Liver (tissue), 9 donors: ENCODE results near the gene CDH1. TPM values are rescaled to one million over a fixed set of nuclear protein-coding genes. Genes with fewer than 3 reads are reported as not detected.

Experiments
- DNase-seq: peaks from one replicate; pipeline ENCODE4 v3.0.0-alpha.2; 2017; ENCODE audit warnings: low spot score
- H3K27ac ChIP-seq, 2 donors: one replicate each; pipeline ENCODE4 v1.7.0; 2013; ENCODE audit warnings: inconsistent platforms in 2 of 2, low read length in 2 of 2, control low read depth in 1 of 2, low read depth in 1 of 2, mild to moderate bottlenecking in 1 of 2
- H3K27me3 ChIP-seq, 4 donors: one replicate each; pipeline versions ENCODE4 v1.6.1 to v1.7.0; 2013; ENCODE audit warnings: low read length in 3 of 4, inconsistent platforms in 1 of 4, mild to moderate bottlenecking in 1 of 4, moderate library complexity in 1 of 4; ENCODE audit not compliant: control insufficient read depth in 4 of 4, insufficient read depth in 4 of 4
- H3K36me3 ChIP-seq, 4 donors: one replicate each; pipeline versions ENCODE4 v1.6.1 to v1.7.0; 2013; ENCODE audit warnings: low read length in 3 of 4, mild to moderate bottlenecking in 3 of 4, low read depth in 1 of 4, moderate library complexity in 1 of 4; ENCODE audit not compliant: control insufficient read depth in 4 of 4, insufficient read depth in 3 of 4
- H3K4me1 ChIP-seq, 4 donors: one replicate each; pipeline versions ENCODE4 v1.6.1 to v1.7.0; 2013; ENCODE audit warnings: low read length in 3 of 4, mild to moderate bottlenecking in 3 of 4, moderate library complexity in 1 of 4; ENCODE audit not compliant: control insufficient read depth in 4 of 4, insufficient read depth in 4 of 4
- H3K4me3 ChIP-seq, 3 donors: one replicate each; pipeline versions ENCODE4 v1.6.1 to v1.7.0; 2013; ENCODE audit warnings: low read length in 3 of 3, control low read depth in 1 of 3, low read depth in 1 of 3, mild to moderate bottlenecking in 1 of 3
- H3K9ac ChIP-seq, 2 donors: one replicate each; pipeline ENCODE4 v1.7.0; 2013; ENCODE audit warnings: low read length in 2 of 2, mild to moderate bottlenecking in 2 of 2, moderate library complexity in 2 of 2, control low read depth in 1 of 2, low read depth in 1 of 2
- H3K9me3 ChIP-seq, 4 donors: one replicate each; pipeline versions ENCODE4 v1.6.1 to v1.7.0; 2013; ENCODE audit warnings: low read length in 3 of 4; ENCODE audit not compliant: control insufficient read depth in 4 of 4
- ATF3 ChIP-seq: IDR thresholded peaks from 2 replicates; pipeline ENCODE4 v1.6.1; 2016; ENCODE audit warnings: antibody characterized with exemption
- CTCF ChIP-seq: fragments of 150-350 bp; IDR thresholded peaks from 2 replicates; pipeline ENCODE4 v1.5.1; 2017; ENCODE audit warnings: improper control_type of control experiment, low read depth, low read length; ENCODE audit not compliant: missing input control
- EGR1 ChIP-seq, 2 donors: IDR thresholded peaks; 2 replicates each; pipeline ENCODE4 v1.6.1; 2016 to 2018; ENCODE audit warnings: antibody characterized with exemption in 2 of 2, low read depth in 2 of 2
- FOXA1 ChIP-seq: IDR thresholded peaks from 2 replicates; pipeline ENCODE4 v1.6.1; 2016; ENCODE audit warnings: antibody characterized with exemption
- FOXA2 ChIP-seq: IDR thresholded peaks from 2 replicates; pipeline ENCODE4 v1.6.1; 2016; ENCODE audit warnings: antibody characterized with exemption
- GABPA ChIP-seq, 2 donors: IDR thresholded peaks in 1 of 2; conservative IDR thresholded peaks in 1 of 2; 2 replicates each; pipeline ENCODE4 v1.6.1; 2016; ENCODE audit warnings: antibody characterized with exemption in 2 of 2, mild to moderate bottlenecking in 1 of 2, moderate library complexity in 1 of 2
- HNF4A ChIP-seq, 2 donors: conservative IDR thresholded peaks; 2 replicates each; pipeline ENCODE4 v1.6.1; 2016; ENCODE audit warnings: antibody characterized with exemption in 2 of 2, mild to moderate bottlenecking in 2 of 2
- HNF4G ChIP-seq: IDR thresholded peaks from 2 replicates; pipeline ENCODE4 v1.6.1; 2016; ENCODE audit warnings: antibody characterized with exemption
- JUND ChIP-seq, 2 donors: IDR thresholded peaks; 2 replicates each; pipeline ENCODE4 v1.6.1; 2016; ENCODE audit warnings: antibody characterized with exemption in 2 of 2
- MAX ChIP-seq: IDR thresholded peaks from 2 replicates; pipeline ENCODE4 v1.6.1; 2016; ENCODE audit warnings: antibody characterized with exemption
- NR2F2 ChIP-seq: IDR thresholded peaks from 2 replicates; pipeline ENCODE4 v1.6.1; 2016; ENCODE audit warnings: antibody characterized with exemption
- RAD21 ChIP-seq, 2 donors: IDR thresholded peaks; 2 replicates each; pipeline ENCODE4 v1.6.1; 2016; ENCODE audit warnings: antibody characterized with exemption in 2 of 2, mild to moderate bottlenecking in 2 of 2
- REST ChIP-seq: IDR thresholded peaks from 2 replicates; pipeline ENCODE4 v1.6.1; 2016; ENCODE audit warnings: antibody characterized with exemption, mild to moderate bottlenecking
- RXRA ChIP-seq, 2 donors: IDR thresholded peaks; 2 replicates each; pipeline ENCODE4 v1.6.1; 2017 to 2018; ENCODE audit warnings: antibody characterized with exemption in 2 of 2, mild to moderate bottlenecking in 1 of 2
- SP1 ChIP-seq: IDR thresholded peaks from 2 replicates; pipeline ENCODE4 v1.6.1; 2018; ENCODE audit warnings: antibody characterized with exemption, mild to moderate bottlenecking
- TAF1 ChIP-seq: conservative IDR thresholded peaks from 2 replicates; pipeline ENCODE4 v1.6.1; 2016; ENCODE audit warnings: antibody characterized with exemption, mild to moderate bottlenecking
- YY1 ChIP-seq: IDR thresholded peaks from 2 replicates; pipeline ENCODE4 v1.6.1; 2016; ENCODE audit warnings: antibody characterized with exemption, mild to moderate bottlenecking
- ZBTB33 ChIP-seq: IDR thresholded peaks from 2 replicates; pipeline ENCODE4 v1.6.1; 2016; ENCODE audit warnings: antibody characterized with exemption
- WGBS: extraction: QIAGEN DNeasy Blood & Tissue Kit; methylation state at CpG from one replicate; pipeline ENCODE4 v1.1.7; 2013; 5-methylcytosine and 5-hydroxymethylcytosine counted together
- polyA plus RNA-seq, 2 donors: library from polyadenylated mRNA; stranded (reverse) in 1 of 2; unstranded in 1 of 2; fragments of 200-250 nt in 1 of 2; fragments of >200 nt in 1 of 2; fragmentation: Nextera tagmentation in 1 of 2; extraction: Ambion mirVana in 1 of 2; gene quantifications; one replicate each; pipeline versions ENCODE4 v1.2.1 to v1.2.3, GENCODE V29; 2013 to 2015
- total RNA-seq, 2 donors: library from RNA; depleted of rRNA; stranded (reverse); fragments of >200 nt; gene quantifications; one replicate each; pipeline ENCODE4 v1.2.3, GENCODE V29; 2014
- donor health status: healthy.
- donor health status: healthy.
- donor health status: healthy.
- donor health status: healthy.
- donor health status: healthy.

The CDH1 gene
- total and polyA plus RNA-seq, 4 donors, result 21.8 to 69.3 (median 50.3) TPM

GRCh38 chr16:68739964-68740627 is 3.0 kb downstream of the CDH1 start:
- H3K9ac ChIP-seq, result peak overlapping the region in 1 of 2 donors; percentile 79
- peaks cover 17 to 55% (median 39%) of the 10 kb centered on the region in 4 donors for H3K4me1 ChIP-seq
- H3K9me3 ChIP-seq, result no peaks in the 10 kb centered on the region
- no peak for DNase-seq
- H3K4me3 ChIP-seq, result no peak overlapping the region
- peak overlapping the region; percentile 83 to 93 for H3K27ac ChIP-seq
- H3K36me3 ChIP-seq, result no peaks in the 10 kb centered on the region
- TF ChIP-seq FOXA2, result peak; percentile 15
- TF ChIP-seq SP1, result peak; percentile 69
- peak in 1 of 2 donors; percentile 71 for TF ChIP-seq RXRA (IDR thresholded peaks at IDR 0.05)
- TF ChIP-seq ATF3, result no peak
- TF ChIP-seq HNF4A (conservative IDR thresholded peaks at IDR 0.05), result peak; percentile 74 to 86
- TF ChIP-seq RAD21 (IDR thresholded peaks at IDR 0.05), result peak in 1 of 2 donors; percentile 21
- no peak for TF ChIP-seq HNF4G
- TF ChIP-seq MAX, result peak; percentile 50
- no peak for TF ChIP-seq TAF1
- TF ChIP-seq YY1, result peak; percentile 69
- no peak for TF ChIP-seq EGR1 (IDR thresholded peaks at IDR 0.05; ENCODE audit: low read depth in 2 of 2)
- TF ChIP-seq CTCF, result no peak
- TF ChIP-seq NR2F2, result no peak
- TF ChIP-seq GABPA (IDR thresholded peaks at IDR 0.05 in 1 of 2, conservative IDR thresholded peaks at IDR 0.05 in 1 of 2), result no peak
- TF ChIP-seq REST, result peak; percentile 44
- no peak for TF ChIP-seq FOXA1
- TF ChIP-seq ZBTB33, result no peak
- TF ChIP-seq JUND (IDR thresholded peaks at IDR 0.05), result peak in 1 of 2 donors; percentile 32
- no peaks in the 10 kb centered on the region for H3K27me3 ChIP-seq
- 18% methylated on average over 7 of the region's 7 CpGs for WGBS
